ENCODE measurements around the gene SLC9A4. TPM values are rescaled to one million over a fixed set of nuclear protein-coding genes. Genes with fewer than 3 reads are reported as not detected.

SLC9A4 gene
- total RNA-seq, 4 donors from 2014 or later, result 0.24 to 1.3 (median 0.36) TPM; not detected in 1

DNA sequence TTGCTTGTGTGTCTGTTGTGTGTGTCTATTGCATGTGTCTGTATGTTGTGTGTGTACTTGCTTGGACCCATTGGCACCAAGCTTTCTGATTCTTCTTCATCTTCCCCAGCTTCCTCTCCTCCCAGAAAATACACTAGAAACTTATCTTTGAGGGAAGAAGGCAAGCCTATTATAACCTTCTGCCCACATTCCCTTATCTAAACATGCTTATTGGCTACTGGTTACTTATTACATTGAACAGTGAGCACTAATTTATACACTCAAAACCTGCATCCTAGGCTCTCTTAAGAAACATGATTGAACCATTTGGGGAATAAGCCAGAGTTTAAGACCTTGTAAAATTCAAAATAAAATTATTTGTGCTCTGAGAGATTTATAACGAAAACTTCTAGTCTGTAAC lies 26.5 kb downstream of the SLC9A4 start:
- Histone ChIP-seq H3K4me1 (no peaks in the 10 kb centered on the region), H3K4me3 (no peak overlapping the region), H3K27ac (no peak overlapping the region), H3K9me3 (no peaks in the 10 kb centered on the region), H3K27me3 (no peaks in the 10 kb centered on the region), H3K36me3 (no peaks in the 10 kb centered on the region)
- no peak for DNase-seq (ENCODE audit: low spot score in 2 of 2)
- 93% methylated on average over 1 of the region's 1 CpG for WGBS
- TF ChIP-seq POLR2AphosphoS5 (IDR thresholded peaks at IDR 0.05), result no peak
- TF ChIP-seq EP300 (IDR thresholded peaks at IDR 0.05), result no peak
- no peak for TF ChIP-seq CTCF (IDR thresholded peaks at IDR 0.05)
- TF ChIP-seq POLR2A (IDR thresholded peaks at IDR 0.05), result no peak

- no peaks in the 10 kb centered on the region for H3K36me3 ChIP-seq
- H3K4me3 ChIP-seq, result no peak overlapping the region
- H3K27me3 ChIP-seq, result no peaks in the 10 kb centered on the region
- 84% methylated on average over 7 of the region's 8 CpGs for WGBS
- no peak for DNase-seq (ENCODE audit: low spot score in 2 of 2)
- H3K27ac ChIP-seq, result no peak overlapping the region
- H3K4me1 ChIP-seq, result no peaks in the 10 kb centered on the region
- no peak for TF ChIP-seq EP300 (IDR thresholded peaks at IDR 0.05)
- no peak for TF ChIP-seq POLR2AphosphoS5 (IDR thresholded peaks at IDR 0.05)
- TF ChIP-seq POLR2A (IDR thresholded peaks at IDR 0.05), result no peak
- TF ChIP-seq CTCF (IDR thresholded peaks at IDR 0.05), result no peak
- no peaks in the 10 kb centered on the region for H3K9me3 ChIP-seq
Observed at GRCh38 chr2:102502576-102502975, 29.6 kb downstream of the SLC9A4 start.

DNA sequence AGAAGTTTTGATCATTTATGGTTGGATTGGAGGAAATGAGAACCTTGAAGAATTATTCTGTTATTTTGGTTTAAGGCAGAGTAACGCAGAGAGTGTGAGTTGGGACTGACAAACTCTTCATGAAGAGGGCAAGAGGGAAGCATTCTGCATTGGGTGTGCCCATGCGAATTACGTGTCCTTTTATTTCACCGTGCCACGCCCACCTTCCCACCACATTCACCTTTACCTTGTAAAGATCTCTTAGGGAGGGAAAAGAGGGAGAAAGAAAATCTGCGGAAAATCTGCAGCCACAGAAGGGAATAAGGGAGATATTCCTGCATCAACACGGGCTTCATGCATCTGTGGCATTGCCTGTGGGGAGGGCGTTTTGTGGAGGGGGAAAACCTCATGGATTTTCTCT lies 31.8 kb downstream of the SLC9A4 start:
- TF ChIP-seq CTCF (IDR thresholded peaks at IDR 0.05) (no peak), POLR2A (IDR thresholded peaks at IDR 0.05) (no peak), EP300 (IDR thresholded peaks at IDR 0.05) (no peak), POLR2AphosphoS5 (IDR thresholded peaks at IDR 0.05) (no peak)
- Histone ChIP-seq H3K36me3 (no peaks in the 10 kb centered on the region), H3K4me3 (no peak overlapping the region), H3K27ac (no peak overlapping the region), H3K27me3 (no peaks in the 10 kb centered on the region), H3K4me1 (no peaks in the 10 kb centered on the region), H3K9me3 (no peaks in the 10 kb centered on the region)
- DNase-seq (ENCODE audit: low spot score in 2 of 2), result no peak
- whole genome bisulfite sequencing, result 80% methylated on average over 8 of the region's 8 CpGs

GRCh38 chr2:102505290-102505689 lies 32.3 kb downstream of the SLC9A4 start:
- 49% methylated on average over 10 of the region's 10 CpGs for WGBS
- H3K36me3 ChIP-seq, result no peaks in the 10 kb centered on the region
- no peaks in the 10 kb centered on the region for H3K9me3 ChIP-seq
- no peak overlapping the region for H3K4me3 ChIP-seq
- H3K4me1 ChIP-seq, result no peaks in the 10 kb centered on the region
- no peak for DNase-seq (ENCODE audit: low spot score in 2 of 2)
- H3K27me3 ChIP-seq, result no peaks in the 10 kb centered on the region
- TF ChIP-seq EP300 (IDR thresholded peaks at IDR 0.05), result no peak
- TF ChIP-seq POLR2A (IDR thresholded peaks at IDR 0.05), result no peak
- no peak for TF ChIP-seq CTCF (IDR thresholded peaks at IDR 0.05)
- TF ChIP-seq POLR2AphosphoS5 (IDR thresholded peaks at IDR 0.05), result no peak
- no peak overlapping the region for H3K27ac ChIP-seq

DNA sequence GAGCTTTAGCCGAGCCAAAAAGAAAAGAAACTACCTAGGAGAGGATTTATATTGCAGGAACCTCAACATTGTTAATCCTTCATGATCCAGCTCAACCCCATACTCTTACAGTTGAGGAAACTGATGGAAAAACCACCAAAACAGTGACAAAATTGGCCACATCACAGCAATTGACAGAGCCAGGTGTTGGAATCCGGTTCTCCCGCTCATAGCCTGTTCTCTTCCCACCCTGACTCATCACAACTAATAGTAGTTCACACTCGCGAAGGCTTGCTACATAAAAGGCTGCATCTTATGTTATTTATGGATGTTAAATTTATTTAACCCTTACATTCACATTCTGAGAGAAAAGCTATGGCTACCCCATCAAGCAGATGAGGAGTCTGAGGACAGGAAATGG lies 33.7 kb downstream of the SLC9A4 start:
- DNase-seq (ENCODE audit: low spot score in 2 of 2), result no peak
- Histone ChIP-seq H3K4me3 (no peak overlapping the region), H3K36me3 (no peaks in the 10 kb centered on the region), H3K27ac (no peak overlapping the region), H3K27me3 (no peaks in the 10 kb centered on the region), H3K9me3 (no peaks in the 10 kb centered on the region), H3K4me1 (no peaks in the 10 kb centered on the region)
- TF ChIP-seq POLR2A (IDR thresholded peaks at IDR 0.05), result no peak
- no peak for TF ChIP-seq POLR2AphosphoS5 (IDR thresholded peaks at IDR 0.05)
- no peak for TF ChIP-seq CTCF (IDR thresholded peaks at IDR 0.05)
- TF ChIP-seq EP300 (IDR thresholded peaks at IDR 0.05), result no peak
- 80% methylated on average over 5 of the region's 5 CpGs for WGBS
